WTC11 (cell line): ENCODE results near the gene FAT4. TPM values are rescaled to one million over a fixed set of nuclear protein-coding genes. Genes with fewer than 3 reads are reported as not detected.

ENCODE experiments used
- ATAC-seq: fragments of 200-7000 bp; cut with Tn5 transposase; 2 replicates; pipeline ENCODE4 v1.10.0; 2021; ENCODE audit warnings: mild to moderate bottlenecking, moderate library complexity
- CTCF ChIA-PET: fragments of 300-600 bp; sonication (Branson Sonifier 250); formaldehyde crosslinking; loops from one replicate; lab custom pipeline; 2021; ENCODE audit warnings: antibody characterized with exemption; lab: Charles Lee
- POLR2A ChIA-PET: fragments of 350-600 bp; sonication (Branson Sonifier 250); formaldehyde crosslinking; loops from one replicate; lab custom pipeline; 2021; ENCODE audit warnings: antibody characterized with exemption; lab: Charles Lee
- DNase-seq: peaks from one replicate; pipeline ENCODE4 v3.0.0; 2021; ENCODE audit warnings: low spot score
- H3K27ac Mint-ChIP-seq: 2 replicates; pipeline ENCODE4 v1.8.0; 2021; ENCODE audit warnings: mixed read lengths
- H3K27me3 Mint-ChIP-seq: 2 replicates; pipeline ENCODE4 v1.8.0; 2021; ENCODE audit warnings: low read depth, mild to moderate bottlenecking, moderate library complexity, mixed read lengths
- H3K36me3 Mint-ChIP-seq: 2 replicates; pipeline ENCODE4 v1.8.0; 2021; ENCODE audit warnings: mixed read lengths
- H3K4me1 Mint-ChIP-seq: 2 replicates; pipeline ENCODE4 v1.8.0; 2022; ENCODE audit warnings: mixed read lengths
- H3K4me3 Mint-ChIP-seq: 2 replicates; pipeline ENCODE4 v1.8.0; 2021; ENCODE audit warnings: mild to moderate bottlenecking, moderate library complexity, mixed read lengths
- H3K9me3 Mint-ChIP-seq: 2 replicates; pipeline ENCODE4 v1.8.0; 2021; ENCODE audit warnings: mixed read lengths
- CBFB ChIP-seq: sonication (generic); formaldehyde crosslinking; IDR thresholded peaks from 2 replicates; pipeline ENCODE4 v1.8.1; 2022; ENCODE audit warnings: mild to moderate bottlenecking, low read depth, missing genetic modification reagents
- CREB1 ChIP-seq: sonication (generic); formaldehyde crosslinking; IDR thresholded peaks from 2 replicates; pipeline ENCODE4 v1.8.0; 2023; ENCODE audit warnings: mild to moderate bottlenecking, missing genetic modification reagents
- E2F5 ChIP-seq: sonication (generic); formaldehyde crosslinking; IDR thresholded peaks from 2 replicates; pipeline ENCODE4 v1.8.1; 2022; ENCODE audit warnings: mild to moderate bottlenecking, moderate library complexity, missing genetic modification reagents
- ELF4 ChIP-seq: sonication (generic); formaldehyde crosslinking; IDR thresholded peaks from 2 replicates; pipeline ENCODE4 v1.8.1; 2022; ENCODE audit warnings: low read depth, mild to moderate bottlenecking, moderate library complexity, missing genetic modification reagents
- HMGA2 ChIP-seq: fragments of 250-450 bp; sonication (Bioruptor Pico); IDR thresholded peaks from 2 replicates; pipeline ENCODE4 v1.4.0; 2021; ENCODE audit warnings: mild to moderate bottlenecking, moderate library complexity
- HMGXB4 ChIP-seq: sonication (generic); formaldehyde crosslinking; IDR thresholded peaks from 2 replicates; pipeline ENCODE4 v1.8.1; 2023; ENCODE audit warnings: mild to moderate bottlenecking, moderate library complexity, missing genetic modification reagents
- IRF2 ChIP-seq: sonication (generic); formaldehyde crosslinking; IDR thresholded peaks from 2 replicates; pipeline ENCODE4 v1.8.0; 2022; ENCODE audit warnings: low read depth, missing genetic modification reagents, borderline replicate concordance
- USF2 ChIP-seq: sonication (generic); formaldehyde crosslinking; IDR thresholded peaks from 2 replicates; pipeline ENCODE4 v1.8.1; 2023; ENCODE audit warnings: mild to moderate bottlenecking, missing genetic modification reagents, moderate library complexity
- ZNF263 ChIP-seq: sonication (generic); formaldehyde crosslinking; IDR thresholded peaks from 2 replicates; pipeline ENCODE4 v1.8.1; 2022; ENCODE audit warnings: low read depth, mild to moderate bottlenecking, moderate library complexity, missing genetic modification reagents
- ZNF532 ChIP-seq: fragments of 250-450 bp; sonication (Bioruptor Pico); IDR thresholded peaks from 2 replicates; pipeline ENCODE4 v1.9.0; 2021; ENCODE audit warnings: mild to moderate bottlenecking, borderline replicate concordance
- total RNA-seq: library from RNA; stranded (reverse); gene quantifications from 3 replicates; pipeline ENCODE4 v1.2.3, GENCODE V29; 2021
- TF ChIP-seq, protein P1 (sequence below): fragments of 200-600 bp; IDR thresholded peaks from 2 replicates; pipeline ENCODE4 v1.8.0; 2022; ENCODE audit warnings: antibody characterized with exemption
- TF ChIP-seq, protein P2 (sequence below): sonication (generic); formaldehyde crosslinking; IDR thresholded peaks from 2 replicates; pipeline ENCODE4 v1.8.1; 2022; ENCODE audit warnings: missing genetic modification reagents, borderline replicate concordance

The FAT4 gene
- total RNA-seq, 1 experiment from 2014 or later = 10.5 TPM

DNA sequence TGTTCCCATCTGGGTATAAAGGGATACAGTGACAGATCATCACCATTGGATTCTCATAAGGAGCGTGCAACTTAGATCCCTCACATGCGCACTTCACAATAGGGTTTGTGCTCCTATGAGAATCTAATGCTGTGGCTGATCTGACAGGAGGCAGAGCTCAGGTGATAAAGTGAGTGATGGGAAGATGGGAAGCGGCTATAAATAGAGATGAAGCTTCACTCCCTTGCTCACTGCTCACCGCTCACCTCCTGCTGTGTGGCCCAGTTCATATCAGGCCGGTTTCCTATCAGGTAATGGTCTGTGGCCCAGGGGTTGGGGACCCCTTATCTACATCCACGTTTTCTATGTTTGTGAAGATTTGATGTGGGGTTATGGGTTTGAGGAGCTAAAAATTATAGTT is 43.7 kb downstream of the FAT4 start (continued):
- TF ChIP-seq, protein P1, sequence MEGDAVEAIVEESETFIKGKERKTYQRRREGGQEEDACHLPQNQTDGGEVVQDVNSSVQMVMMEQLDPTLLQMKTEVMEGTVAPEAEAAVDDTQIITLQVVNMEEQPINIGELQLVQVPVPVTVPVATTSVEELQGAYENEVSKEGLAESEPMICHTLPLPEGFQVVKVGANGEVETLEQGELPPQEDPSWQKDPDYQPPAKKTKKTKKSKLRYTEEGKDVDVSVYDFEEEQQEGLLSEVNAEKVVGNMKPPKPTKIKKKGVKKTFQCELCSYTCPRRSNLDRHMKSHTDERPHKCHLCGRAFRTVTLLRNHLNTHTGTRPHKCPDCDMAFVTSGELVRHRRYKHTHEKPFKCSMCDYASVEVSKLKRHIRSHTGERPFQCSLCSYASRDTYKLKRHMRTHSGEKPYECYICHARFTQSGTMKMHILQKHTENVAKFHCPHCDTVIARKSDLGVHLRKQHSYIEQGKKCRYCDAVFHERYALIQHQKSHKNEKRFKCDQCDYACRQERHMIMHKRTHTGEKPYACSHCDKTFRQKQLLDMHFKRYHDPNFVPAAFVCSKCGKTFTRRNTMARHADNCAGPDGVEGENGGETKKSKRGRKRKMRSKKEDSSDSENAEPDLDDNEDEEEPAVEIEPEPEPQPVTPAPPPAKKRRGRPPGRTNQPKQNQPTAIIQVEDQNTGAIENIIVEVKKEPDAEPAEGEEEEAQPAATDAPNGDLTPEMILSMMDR = no peak
- TF ChIP-seq, protein P2, sequence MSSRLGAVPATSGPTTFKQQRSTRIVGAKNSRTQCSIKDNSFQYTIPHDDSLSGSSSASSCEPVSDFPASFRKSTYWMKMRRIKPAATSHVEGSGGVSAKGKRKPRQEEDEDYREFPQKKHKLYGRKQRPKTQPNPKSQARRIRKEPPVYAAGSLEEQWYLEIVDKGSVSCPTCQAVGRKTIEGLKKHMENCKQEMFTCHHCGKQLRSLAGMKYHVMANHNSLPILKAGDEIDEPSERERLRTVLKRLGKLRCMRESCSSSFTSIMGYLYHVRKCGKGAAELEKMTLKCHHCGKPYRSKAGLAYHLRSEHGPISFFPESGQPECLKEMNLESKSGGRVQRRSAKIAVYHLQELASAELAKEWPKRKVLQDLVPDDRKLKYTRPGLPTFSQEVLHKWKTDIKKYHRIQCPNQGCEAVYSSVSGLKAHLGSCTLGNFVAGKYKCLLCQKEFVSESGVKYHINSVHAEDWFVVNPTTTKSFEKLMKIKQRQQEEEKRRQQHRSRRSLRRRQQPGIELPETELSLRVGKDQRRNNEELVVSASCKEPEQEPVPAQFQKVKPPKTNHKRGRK (CRISPR knock-in tag) = no peak
- no peak for TF ChIP-seq ZNF263 (CRISPR knock-in tag)

DNA sequence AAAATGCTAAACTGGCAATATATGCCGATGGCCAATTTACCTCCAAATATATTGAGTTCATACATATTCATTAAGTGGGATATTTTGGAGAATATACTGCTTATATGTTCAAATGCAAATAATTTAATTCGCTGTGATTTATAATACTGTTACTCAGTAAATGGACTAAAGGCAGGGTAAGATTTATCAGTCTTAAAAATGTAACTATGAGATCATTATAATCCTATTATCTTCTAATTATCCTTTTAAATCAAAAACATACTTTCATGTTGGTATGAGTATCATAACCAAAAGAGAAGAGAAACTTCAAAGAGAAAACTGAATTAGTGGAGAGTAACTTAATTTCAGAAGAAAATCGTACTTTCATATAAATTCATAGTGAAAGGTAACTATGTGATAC is 44.6 kb downstream of the FAT4 start:
- Mint-ChIP-seq H3K27me3 (peaks cover 10% of the 10 kb centered on the region), H3K27ac (no peak overlapping the region), H3K36me3 (no peaks in the 10 kb centered on the region), H3K4me1 (peaks cover 46% of the 10 kb centered on the region), H3K9me3 (no peaks in the 10 kb centered on the region; the same call in 1 of the 2 replicates), H3K4me3 (no peak overlapping the region)
- TF ChIP-seq IRF2 (CRISPR knock-in tag) (no peak), CREB1 (CRISPR knock-in tag) (no peak), HMGXB4 (CRISPR knock-in tag) (no peak), USF2 (CRISPR knock-in tag) (no peak), CBFB (CRISPR knock-in tag) (no peak), E2F5 (CRISPR knock-in tag) (no peak), ZNF532 (CRISPR knock-in tag) (no peak), HMGA2 (CRISPR knock-in tag) (no peak), ELF4 (CRISPR knock-in tag) (no peak)
- ATAC-seq (no peak), DNase-seq (no peak)
- ChIA-PET CTCF (no interaction called here), POLR2A (no interaction called here)
